ENCODE results near the gene FNBP1. TPM values are rescaled to one million over a fixed set of nuclear protein-coding genes. Genes with fewer than 3 reads are reported as not detected.

The FNBP1 gene
- 24.0 and 26.8 TPM in 2 replicates for total RNA-seq

GRCh38 chr9:130042885-130043653 lies at the start of gene FNBP1:
Gene FNBP1, minus strand, starts transcription at chr9:130043189. Its CDS starts 214 bp downstream, at chr9:130042975.

GRCh38 chr9:130053504-130054324 lies 10.7 kb upstream of the FNBP1 start, which contains the start of gene GPR107:
Gene GPR107, plus strand, starts transcription at chr9:130053906. Its CDS starts 27 bp downstream, at chr9:130053933.

Other genes with a start within 250 kb of the FNBP1 start
- 22.7 and 28.6 TPM in 2 replicates for gene TOR1B, start 240.0 kb downstream of the FNBP1 start, total RNA-seq
- 27.5 and 32.2 TPM in 2 replicates for gene TOR1A, start 219.1 kb downstream of the FNBP1 start, total RNA-seq
- gene C9orf78, start 207.9 kb downstream of the FNBP1 start, total RNA-seq = 33.4 and 44.5 TPM in 2 replicates
- gene USP20, start 207.7 kb downstream of the FNBP1 start, total RNA-seq = 11.1 and 17.2 TPM in 2 replicates
- 21.7 and 23.6 TPM in 2 replicates for gene GPR107, start 10.7 kb upstream of the FNBP1 start, total RNA-seq
- gene NCS1, start 129.2 kb upstream of the FNBP1 start, total RNA-seq = 12.7 and 13.5 TPM in 2 replicates
- 0.06 TPM in 1 of 2 replicates, not detected in the other for gene HMCN2, start 222.6 kb upstream of the FNBP1 start, total RNA-seq

All from cardiac ventricle fibroblast (primary cell).